SK-N-MC (cell line): Measurements from ENCODE around the gene SLC30A4.
"Not testable (repeated sequence)": the region's sequence is repeated elsewhere in the genome, so short reads cannot be mapped to it uniquely, and the experiment has no call there.

Experiments
- DNase-seq: peaks from one replicate; pipeline ENCODE4 v3.0.0-alpha.2; 2011; ENCODE audit warnings: low read depth, low spot score
- H3K27ac ChIP-seq: fragments of 200-600 bp; sonication (generic); 2 replicates; pipeline ENCODE4 v1.5.1; 2016; ENCODE audit warnings: mixed run types
- H3K36me3 ChIP-seq: fragments of 200-600 bp; sonication (generic); 2 replicates; pipeline ENCODE4 v1.6.1; 2017; ENCODE audit warnings: antibody characterized with exemption, low read length, mixed read lengths; ENCODE audit not compliant: insufficient read depth
- H3K4me3 ChIP-seq: fragments of 200-600 bp; sonication (generic); 2 replicates; pipeline ENCODE4 v1.5.1; 2016
- H3K9ac ChIP-seq: fragments of 200-600 bp; sonication (generic); 2 replicates; pipeline ENCODE4 v1.8.0; 2017; ENCODE audit warnings: mixed run types, mixed read lengths; ENCODE audit not compliant: insufficient read length
- H3K9me3 ChIP-seq: fragments of 200-600 bp; sonication (generic); 2 replicates; pipeline ENCODE4 v1.6.1; 2017; ENCODE audit warnings: low read depth, mild to moderate bottlenecking, antibody characterized with exemption, low read length, moderate library complexity, mixed read lengths
- EZH2 ChIP-seq: fragments of 200-600 bp; sonication (generic); IDR thresholded peaks from one replicate; pipeline ENCODE4 v1.6.1; 2017; ENCODE audit warnings: antibody characterized with exemption
- FOXP2 ChIP-seq: optimal IDR thresholded peaks from 2 replicates; pipeline ENCODE3; 2011; ENCODE audit warnings: mild to moderate bottlenecking, moderate library complexity; ENCODE audit not compliant: insufficient read depth; ENCODE audit errors: extremely low read length, control extremely low read depth
- POLR2AphosphoS5 ChIP-seq: IDR thresholded peaks from 2 replicates; pipeline ENCODE4 v1.6.1; 2012; ENCODE audit warnings: mild to moderate bottlenecking, low read depth, low read length, borderline replicate concordance

SLC30A4 gene

DNA sequence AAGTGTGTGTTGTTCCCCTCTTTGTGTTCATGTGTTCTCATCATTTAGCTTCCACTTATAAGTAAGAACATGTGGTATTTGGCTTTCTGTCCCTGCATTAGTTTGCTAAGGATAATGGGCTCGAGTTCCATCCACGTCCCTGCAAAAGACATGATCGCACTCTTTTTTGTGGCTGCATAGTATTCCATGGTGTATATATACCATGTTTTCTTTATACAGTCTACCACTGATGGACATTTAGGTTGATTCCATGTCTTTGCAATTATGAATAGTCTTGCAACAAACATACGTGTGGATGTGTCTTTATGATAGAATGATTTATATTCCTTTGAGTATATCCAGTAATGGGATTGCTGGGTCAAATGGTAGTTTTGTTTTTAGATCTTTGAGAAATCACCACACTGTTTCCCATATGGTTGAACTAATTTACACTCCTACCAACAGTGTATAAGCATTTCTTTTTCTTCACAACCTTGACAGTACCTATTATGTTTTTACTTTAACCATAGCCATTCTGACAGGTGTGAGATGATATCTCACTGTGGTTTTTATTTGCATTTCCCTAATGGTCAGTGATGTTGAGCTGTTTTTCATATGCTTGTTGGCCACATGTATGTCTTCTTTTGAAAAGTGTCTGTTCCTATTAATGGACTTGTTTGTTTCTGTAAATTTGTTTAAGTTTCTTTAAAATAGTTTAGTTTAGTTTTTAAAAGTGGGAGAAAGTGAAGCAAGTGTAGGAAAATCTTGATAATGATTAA, 21.9 kb upstream of the SLC30A4 start:
- Histone ChIP-seq H3K9me3 (no peaks in the 10 kb centered on the region), H3K4me3 (no peak overlapping the region), H3K36me3 (no peaks in the 10 kb centered on the region), H3K27ac (no peak overlapping the region), H3K9ac (no peak overlapping the region)
- TF ChIP-seq FOXP2 (no peak), EZH2 (no peak), POLR2AphosphoS5 (no peak)
- DNase-seq: no peak

DNA sequence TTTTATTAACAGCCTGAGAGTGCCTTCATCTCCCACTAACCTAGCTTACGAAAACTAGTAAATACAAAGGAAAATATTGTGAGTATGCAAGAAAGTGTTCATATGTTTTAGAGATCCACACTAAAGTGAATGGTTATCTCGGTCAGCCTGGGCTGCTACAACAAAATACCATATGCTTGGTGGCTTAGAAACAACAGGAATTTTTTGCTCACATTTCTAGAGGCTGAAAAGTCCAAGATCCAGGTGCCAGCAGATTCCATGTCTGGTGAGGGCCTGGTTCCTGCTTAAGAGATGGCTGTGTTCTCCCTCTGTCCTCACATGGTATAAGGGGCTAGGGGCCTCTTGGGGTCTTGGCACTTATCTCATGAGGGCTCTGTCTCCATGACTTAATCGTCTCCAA, 20.5 kb upstream of the SLC30A4 start:
- H3K9ac ChIP-seq: no peak overlapping the region
- no peak overlapping the region for H3K27ac ChIP-seq
- H3K4me3 ChIP-seq: no peak overlapping the region
- H3K9me3 ChIP-seq: no peaks in the 10 kb centered on the region
- H3K36me3 ChIP-seq: no peaks in the 10 kb centered on the region
- no peak for DNase-seq
- no peak for TF ChIP-seq POLR2AphosphoS5
- TF ChIP-seq EZH2: no peak
- no peak for TF ChIP-seq FOXP2

DNA sequence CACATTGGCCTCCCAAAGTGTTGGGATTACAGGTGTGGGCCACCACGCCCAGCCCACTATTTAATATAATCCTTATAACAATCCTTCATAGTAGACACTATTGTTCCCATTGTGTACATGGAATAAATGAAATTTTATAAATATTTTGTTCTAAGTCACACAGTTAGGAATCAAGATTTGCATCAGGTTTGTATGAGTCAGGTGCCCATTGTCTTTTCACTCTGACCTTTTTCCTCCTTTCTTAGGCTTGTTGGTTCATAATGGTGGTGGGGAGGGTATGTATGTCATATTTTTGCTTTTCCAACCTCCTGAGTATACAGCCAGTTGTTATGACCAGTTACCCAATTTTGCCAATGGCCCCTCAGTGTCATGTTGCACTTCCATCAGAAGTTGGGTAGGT, 18.0 kb upstream of the SLC30A4 start:
- Histone ChIP-seq H3K4me3 (no peak overlapping the region), H3K9me3 (no peaks in the 10 kb centered on the region), H3K9ac (no peak overlapping the region), H3K36me3 (no peaks in the 10 kb centered on the region), H3K27ac (no peak overlapping the region)
- TF ChIP-seq POLR2AphosphoS5: no peak
- DNase-seq: no peak

DNA sequence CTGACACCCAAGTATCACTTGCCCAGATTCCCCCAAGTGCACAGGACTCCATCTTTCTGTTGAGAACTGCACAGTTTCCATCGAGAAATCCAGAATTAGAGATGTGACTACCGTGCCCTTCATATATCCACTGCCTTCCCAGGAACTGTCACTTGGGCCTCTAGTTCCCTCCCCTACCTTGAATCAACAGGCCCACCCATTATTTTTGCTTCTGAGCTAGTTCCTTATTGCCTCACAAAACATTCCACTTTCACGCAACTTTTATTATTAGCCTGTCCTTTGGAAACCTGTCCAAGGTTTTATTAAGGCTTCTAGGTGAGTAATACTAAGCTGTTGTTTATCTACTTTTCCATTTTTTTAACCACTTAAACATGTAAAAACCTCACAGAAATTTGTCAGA, 17.1 kb upstream of the SLC30A4 start:
- H3K9me3 ChIP-seq: no peaks in the 10 kb centered on the region
- DNase-seq: no peak
- H3K27ac ChIP-seq: no peak overlapping the region
- H3K36me3 ChIP-seq: no peaks in the 10 kb centered on the region
- no peak overlapping the region for H3K9ac ChIP-seq
- TF ChIP-seq POLR2AphosphoS5 (no peak), EZH2 (no peak), FOXP2 (no peak)
- no peak overlapping the region for H3K4me3 ChIP-seq

DNA sequence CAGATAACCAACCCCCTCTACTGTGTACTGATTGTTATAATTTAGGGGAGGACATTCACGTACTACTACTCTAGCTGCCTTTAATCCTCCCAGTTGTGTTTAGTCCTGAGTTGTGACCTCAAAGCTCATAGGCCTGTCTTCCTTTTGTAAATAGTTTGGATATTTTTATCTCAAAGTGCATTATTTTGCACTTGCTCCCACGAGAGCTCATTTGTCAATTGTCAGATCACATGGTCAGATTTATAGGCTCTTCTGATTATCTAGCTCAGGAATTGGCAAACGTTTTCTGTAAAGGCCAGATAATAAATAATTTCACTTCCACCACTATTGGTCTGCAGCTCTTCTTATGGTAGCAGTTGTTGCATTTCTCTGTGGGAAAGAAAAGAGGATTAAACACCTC, 14.4 kb upstream of the SLC30A4 start:
- TF ChIP-seq POLR2AphosphoS5 (no peak), EZH2 (no peak), FOXP2 (no peak)
- Histone ChIP-seq H3K4me3 (no peak overlapping the region), H3K9me3 (no peaks in the 10 kb centered on the region), H3K36me3 (no peaks in the 10 kb centered on the region), H3K9ac (no peak overlapping the region), H3K27ac (no peak overlapping the region)
- no peak for DNase-seq

DNA sequence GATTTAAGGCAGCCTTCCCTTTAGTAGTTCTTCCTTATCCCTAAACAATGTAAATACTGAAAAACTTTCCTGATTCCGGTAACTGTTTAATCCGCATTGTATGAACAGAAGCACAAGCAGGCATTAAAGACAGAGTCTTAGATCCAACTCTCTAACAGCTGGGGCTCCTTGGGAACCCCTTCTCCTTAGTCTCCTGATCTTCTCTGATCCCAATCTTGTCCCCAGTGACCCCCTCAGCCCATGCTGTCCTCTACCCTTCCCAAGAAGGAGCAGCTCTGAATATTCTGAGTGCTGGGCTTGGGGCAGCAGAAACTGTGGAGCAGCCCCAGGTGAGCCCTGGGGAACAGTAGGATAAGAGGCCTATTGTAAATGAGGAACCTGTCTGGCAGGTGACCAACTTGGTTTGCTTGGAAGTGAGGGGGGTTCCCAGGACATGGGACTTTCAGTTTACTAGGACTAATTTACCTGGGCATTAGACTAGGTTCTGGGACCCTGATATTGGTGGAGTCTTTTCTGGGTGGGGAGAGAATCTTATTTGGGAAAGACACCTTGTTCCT, 13.0 kb upstream of the SLC30A4 start:
- no peak overlapping the region for H3K4me3 ChIP-seq
- DNase-seq: no peak

DNA sequence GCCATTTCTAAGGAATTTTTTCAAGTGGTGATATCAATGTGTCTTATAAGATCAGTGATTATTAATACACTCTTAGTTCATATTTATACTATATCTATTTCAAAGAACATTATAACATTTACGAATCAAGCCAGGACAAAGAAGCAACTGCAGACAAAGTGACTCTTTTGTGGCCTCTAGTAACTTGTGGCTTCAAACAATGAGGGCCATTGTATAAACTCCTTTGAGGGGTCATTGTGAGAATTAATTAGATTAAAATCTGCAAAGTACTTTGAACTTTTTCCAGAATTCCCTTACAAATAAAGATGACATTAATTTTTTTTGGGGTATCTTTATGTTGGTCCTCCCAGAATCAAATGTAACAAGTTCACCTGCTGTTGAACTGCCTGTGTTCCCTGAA, 12.3 kb upstream of the SLC30A4 start:
- Histone ChIP-seq H3K36me3 (no peaks in the 10 kb centered on the region), H3K9me3 (no peaks in the 10 kb centered on the region), H3K4me3 (no peak overlapping the region), H3K27ac (no peak overlapping the region), H3K9ac (no peak overlapping the region)
- no peak for DNase-seq
- TF ChIP-seq FOXP2 (no peak), POLR2AphosphoS5 (no peak), EZH2 (no peak)

More for the DNA sequence above, 13.0 kb upstream of the SLC30A4 start:
- Histone ChIP-seq H3K27ac (no peak overlapping the region), H3K36me3 (no peaks in the 10 kb centered on the region), H3K9me3 (no peaks in the 10 kb centered on the region), H3K9ac (no peak overlapping the region)
- TF ChIP-seq EZH2 (no peak), FOXP2 (no peak), POLR2AphosphoS5 (no peak)

DNA sequence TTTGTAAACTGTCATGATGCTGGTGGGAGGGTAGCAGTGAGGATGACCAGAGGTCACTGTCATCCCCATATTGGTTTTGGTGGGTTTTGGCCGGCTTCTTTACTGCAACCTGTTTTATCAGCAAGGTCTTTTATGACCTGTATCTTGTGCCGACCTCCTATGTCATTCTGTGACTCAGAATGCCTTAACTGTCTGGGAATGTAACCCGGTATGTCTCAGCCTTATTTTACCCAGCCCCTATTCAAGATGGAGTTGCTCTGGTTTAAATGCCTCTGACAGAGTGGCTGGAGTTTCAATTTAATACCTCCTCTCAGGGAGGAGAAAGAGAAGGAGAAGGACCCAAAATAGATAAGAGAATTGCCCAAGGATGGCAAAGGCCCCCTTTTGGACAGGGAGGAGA, 10.3 kb upstream of the SLC30A4 start:
- H3K9me3 ChIP-seq, DNase-seq, H3K4me3 ChIP-seq, H3K9ac ChIP-seq, H3K27ac ChIP-seq, H3K36me3 ChIP-seq: not testable (repeated sequence)

DNA sequence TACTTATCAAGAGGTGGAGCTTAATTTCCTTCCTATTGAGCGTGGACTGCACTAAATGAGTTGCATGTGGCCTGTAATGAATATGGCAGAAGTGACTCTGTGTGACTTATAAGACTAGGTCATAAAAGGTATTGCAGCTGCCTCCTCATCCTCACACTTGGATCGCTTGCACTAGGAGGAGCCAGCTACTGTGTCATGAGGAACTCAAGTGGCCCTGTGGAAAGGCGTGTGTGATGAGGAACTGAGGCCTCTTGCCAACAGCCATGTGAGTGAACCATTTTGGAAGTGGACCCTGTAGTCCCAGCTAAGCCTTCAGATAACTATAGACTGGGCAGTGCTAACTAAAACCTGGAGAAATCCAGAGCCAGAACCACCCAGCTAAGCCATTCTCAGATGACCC, 7.1 kb upstream of the SLC30A4 start:
- TF ChIP-seq FOXP2: no peak
- TF ChIP-seq EZH2: no peak
- TF ChIP-seq POLR2AphosphoS5: no peak
- DNase-seq: no peak

More for the DNA sequence above, 7.1 kb upstream of the SLC30A4 start:
- no peak overlapping the region for H3K27ac ChIP-seq
- no peak overlapping the region for H3K4me3 ChIP-seq
- H3K9ac ChIP-seq: no peak overlapping the region
- no peaks in the 10 kb centered on the region for H3K9me3 ChIP-seq
- no peaks in the 10 kb centered on the region for H3K36me3 ChIP-seq
